ENCODE results near the gene ENTPD6.
A peak's percentile ranks its signal among the peaks of the same experiment; 100 is the strongest.
"Not testable (repeated sequence)": the region's sequence is repeated elsewhere in the genome, so short reads cannot be mapped to it uniquely, and the experiment has no call there.

The ENTPD6 gene

DNA sequence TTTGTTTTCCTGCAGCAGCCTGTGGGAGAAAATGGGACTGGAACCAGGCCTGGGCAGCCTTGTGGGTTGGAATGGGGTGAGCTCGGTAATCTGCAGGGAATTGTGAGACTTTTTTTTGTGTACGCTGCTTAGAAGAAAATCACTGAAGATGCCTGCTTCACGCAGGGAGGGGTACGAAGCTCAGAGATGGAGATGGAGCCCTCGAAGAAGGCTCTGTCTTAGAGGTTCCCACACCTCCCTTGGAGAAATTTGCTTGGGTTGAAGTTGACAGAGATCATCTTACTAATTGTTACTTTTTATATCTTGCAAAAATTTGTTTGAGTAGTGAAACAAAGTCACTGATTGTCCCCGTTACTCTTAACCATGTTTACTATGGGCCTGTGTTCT, 53.3 kb downstream of the ENTPD6 start:
- peak; percentile 32 for DNase-seq
- in situ Hi-C loops (cut with MboI; ENCODE audit: low pct_unique_long_range_greater_than_20kb, low sequenced_read_pairs), result no loop called here

DNA sequence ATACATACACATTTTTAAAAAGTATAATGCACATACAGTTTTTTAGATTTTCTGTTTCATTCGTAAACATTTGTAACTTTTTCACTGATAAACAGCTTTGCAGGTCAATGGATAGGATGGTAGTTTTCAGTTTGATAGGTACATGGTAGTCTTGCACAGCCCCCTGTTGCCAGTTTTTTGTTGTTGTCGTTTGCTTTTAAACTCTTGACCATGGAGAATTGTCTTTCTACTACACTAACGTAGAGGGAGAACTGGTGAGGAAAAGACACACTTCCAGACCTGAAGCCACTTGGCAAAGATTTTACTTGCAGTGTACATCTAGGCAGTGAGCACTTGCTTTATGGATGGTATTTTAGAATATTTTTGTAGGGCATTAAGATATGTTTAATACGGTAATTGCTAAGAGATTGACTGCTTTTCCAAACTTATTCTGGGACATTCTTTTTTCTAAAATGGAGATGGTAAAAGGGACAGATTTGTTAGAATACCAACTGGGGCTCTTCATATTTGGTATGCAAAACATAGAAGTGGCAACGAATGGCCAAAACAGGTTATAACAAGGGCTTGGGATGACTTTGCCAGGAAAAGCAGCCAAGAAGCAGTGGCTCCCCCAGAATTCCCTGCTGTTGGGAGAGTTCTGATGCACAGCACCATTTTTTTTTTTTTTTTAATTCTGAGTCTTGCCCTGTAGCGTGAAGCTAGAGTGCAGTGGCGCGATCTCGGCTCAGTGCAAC, 53.9 kb downstream of the ENTPD6 start:
- in situ Hi-C loops (cut with MboI; ENCODE audit: low pct_unique_long_range_greater_than_20kb, low sequenced_read_pairs), result no loop called here
- DNase-seq, result no peak

DNA sequence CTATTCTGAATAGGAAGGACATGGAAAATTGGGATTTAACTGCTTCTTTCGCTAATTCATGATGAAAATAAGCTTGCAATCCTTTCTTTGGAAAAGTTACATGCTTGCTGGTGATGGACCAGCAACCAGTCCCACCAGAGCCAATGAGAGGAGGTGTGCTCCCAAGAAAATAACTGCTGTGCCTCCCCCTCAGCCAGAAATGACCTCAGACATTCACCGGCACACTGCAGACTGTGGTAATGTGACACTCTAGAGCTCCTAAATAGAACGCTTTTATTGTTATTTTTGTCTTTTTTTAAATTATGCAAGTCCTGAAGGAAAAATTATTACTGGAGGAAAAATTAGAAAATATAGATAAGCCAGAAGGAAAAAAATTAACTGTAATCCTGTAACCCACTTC, 55.0 kb downstream of the ENTPD6 start:
- in situ Hi-C loops (cut with MboI; ENCODE audit: low pct_unique_long_range_greater_than_20kb, low sequenced_read_pairs), result no loop called here
- no peak for DNase-seq

DNA sequence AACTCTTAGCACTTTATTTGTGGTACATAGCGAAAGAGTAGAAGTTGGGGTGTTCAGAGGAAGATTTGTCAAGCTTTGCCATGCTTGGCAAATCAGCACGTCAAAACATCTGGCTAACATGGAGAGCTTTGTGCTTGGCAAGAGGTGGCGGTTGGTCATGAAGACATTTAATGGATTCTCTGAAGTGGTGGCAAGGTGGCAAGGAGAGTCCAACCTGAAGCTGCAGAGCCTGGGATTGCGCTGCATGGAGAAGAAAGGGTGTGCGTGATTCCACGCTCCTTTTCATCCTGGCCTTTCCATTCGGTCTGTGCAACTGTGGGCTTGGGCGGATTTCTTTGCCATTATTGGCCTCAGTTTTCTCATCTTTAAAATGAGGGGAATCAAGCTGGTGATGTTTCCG, 55.5 kb downstream of the ENTPD6 start:
- no peak for DNase-seq
- in situ Hi-C loops (cut with MboI; ENCODE audit: low pct_unique_long_range_greater_than_20kb, low sequenced_read_pairs), result no loop called here

DNA sequence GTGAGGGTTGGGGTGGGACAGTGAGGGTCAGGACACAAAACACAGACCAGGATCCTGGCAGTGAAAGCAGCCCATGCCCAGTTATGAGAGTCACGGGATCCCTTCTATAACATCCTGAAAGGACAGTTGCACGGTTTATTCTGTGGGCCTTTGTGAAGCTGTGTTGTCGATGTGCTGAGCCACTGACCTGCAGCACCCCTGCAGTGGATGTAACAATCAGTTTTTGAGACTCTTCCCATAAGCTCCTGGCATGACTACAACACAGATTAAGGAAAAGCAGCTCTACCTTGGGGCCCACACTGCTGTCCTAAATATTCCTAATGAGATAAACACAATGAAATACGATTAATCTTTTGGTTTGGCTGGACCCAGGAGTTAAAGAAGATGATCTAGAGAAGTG, 56.0 kb downstream of the ENTPD6 start:
- in situ Hi-C loops (cut with MboI; ENCODE audit: low pct_unique_long_range_greater_than_20kb, low sequenced_read_pairs), result no loop called here
- no peak for DNase-seq

DNA sequence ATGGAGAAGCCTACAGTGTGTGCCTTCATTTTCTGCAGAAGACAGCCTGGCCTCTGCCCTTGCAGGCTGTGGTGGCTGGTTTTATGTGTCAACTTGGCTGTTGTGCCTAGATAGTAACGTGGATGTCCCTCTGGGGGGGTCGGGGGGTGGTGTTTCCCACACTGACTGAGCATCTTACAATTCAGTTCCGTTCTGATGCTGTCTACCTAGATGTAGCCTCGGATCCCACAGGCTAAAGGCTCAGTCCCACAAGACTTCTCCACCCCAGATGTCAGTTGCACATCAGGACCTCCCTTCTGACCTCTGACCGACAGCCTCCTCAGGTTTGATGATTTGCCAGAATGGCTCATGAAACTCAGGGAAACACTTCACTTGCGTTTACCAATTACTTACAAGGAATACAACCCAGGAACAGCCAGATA, 56.7 kb downstream of the ENTPD6 start:
- in situ Hi-C loops (cut with MboI; ENCODE audit: low pct_unique_long_range_greater_than_20kb, low sequenced_read_pairs), result no loop called here
- DNase-seq, result no peak

DNA sequence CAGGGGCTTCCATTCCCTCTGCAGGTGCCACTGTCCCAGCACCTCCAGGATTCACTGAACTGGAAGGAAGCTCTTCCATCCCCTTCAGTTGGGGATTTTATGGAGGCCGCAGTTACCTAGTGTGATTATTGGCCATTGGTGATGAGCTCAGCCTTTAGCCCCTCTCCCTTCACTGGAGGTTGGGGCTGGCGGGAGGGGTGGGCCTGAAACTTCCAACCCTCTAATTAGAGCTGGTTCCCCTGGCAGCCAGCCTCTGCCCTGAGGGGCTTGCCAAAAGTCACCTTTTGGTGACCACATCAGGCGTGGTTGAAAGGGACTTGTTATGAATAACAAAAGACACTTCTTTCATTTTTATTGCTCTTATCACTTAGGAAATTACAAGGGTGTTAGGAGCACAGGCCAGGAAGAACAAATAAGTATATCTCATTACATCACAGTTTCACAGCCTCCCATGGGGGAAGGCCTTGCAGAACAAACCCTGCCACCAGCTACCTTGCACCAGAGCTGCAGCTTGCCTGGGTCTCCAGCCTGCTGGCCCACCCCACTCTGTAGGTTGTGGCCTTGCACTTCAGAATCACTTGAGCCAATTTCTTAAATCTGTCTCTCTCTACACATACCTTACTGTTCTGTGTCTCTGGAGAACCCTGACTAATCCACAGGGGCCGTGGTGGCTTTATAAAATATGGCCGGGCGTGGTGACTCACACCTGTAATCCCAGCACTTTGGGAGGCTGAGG, 57.3 kb downstream of the ENTPD6 start:
- in situ Hi-C loops (cut with MboI; ENCODE audit: low pct_unique_long_range_greater_than_20kb, low sequenced_read_pairs), result no loop called here
- no peak for DNase-seq

DNA sequence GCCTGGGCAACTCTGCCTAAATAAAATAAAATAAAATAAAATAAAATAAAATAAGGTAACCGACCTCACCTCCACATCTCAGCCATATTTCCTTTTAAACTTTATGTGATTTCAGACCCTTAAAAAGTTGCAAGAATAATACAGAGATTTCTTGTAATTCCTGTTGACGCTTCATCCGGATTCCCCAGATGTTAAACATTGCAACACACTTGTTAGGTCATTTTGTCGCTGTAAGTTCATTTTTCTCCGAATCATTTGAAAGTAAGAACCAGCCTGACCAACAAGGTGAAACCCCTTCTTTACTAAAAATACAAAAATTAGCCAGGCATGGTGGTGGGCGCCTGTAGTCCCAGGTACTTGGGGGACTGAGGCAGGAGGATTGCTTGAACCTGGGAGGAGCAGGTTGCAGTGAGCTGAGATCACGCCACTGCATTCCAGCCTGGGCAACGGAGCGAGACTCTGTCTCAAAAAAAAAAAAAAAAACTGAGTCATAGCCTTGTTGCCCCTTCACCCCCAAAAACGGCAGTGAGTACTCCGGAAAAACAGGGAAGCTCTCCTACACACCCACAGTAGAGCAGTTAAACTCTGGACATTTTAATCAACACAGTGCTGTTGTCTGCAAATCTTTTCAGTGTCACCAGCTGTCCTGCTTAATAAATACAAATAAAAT, 58.2 kb downstream of the ENTPD6 start:
- in situ Hi-C loops (cut with MboI; ENCODE audit: low pct_unique_long_range_greater_than_20kb, low sequenced_read_pairs), result no loop called here
- peak; percentile 30 for DNase-seq

DNA sequence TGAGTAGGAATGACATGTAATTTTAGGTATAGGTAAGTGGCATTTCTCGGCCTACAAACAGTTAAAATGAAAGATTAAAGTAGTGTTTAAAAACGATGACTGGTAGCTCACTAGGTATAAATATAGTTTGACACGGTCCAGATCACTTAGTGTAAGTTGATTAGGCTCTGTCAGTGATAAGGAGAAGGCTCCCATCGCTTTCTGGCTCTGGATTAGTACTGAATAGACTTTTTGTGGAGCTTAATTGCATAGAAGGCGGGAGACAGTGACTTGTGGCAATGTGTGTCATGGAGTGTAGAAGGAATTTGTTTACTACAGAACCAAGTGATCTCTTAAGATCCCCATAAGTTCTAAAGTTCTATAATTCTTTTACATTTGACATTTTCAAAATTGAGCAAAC, 59.1 kb downstream of the ENTPD6 start:
- in situ Hi-C loops (cut with MboI; ENCODE audit: low pct_unique_long_range_greater_than_20kb, low sequenced_read_pairs), result no loop called here
- no peak for DNase-seq

DNA sequence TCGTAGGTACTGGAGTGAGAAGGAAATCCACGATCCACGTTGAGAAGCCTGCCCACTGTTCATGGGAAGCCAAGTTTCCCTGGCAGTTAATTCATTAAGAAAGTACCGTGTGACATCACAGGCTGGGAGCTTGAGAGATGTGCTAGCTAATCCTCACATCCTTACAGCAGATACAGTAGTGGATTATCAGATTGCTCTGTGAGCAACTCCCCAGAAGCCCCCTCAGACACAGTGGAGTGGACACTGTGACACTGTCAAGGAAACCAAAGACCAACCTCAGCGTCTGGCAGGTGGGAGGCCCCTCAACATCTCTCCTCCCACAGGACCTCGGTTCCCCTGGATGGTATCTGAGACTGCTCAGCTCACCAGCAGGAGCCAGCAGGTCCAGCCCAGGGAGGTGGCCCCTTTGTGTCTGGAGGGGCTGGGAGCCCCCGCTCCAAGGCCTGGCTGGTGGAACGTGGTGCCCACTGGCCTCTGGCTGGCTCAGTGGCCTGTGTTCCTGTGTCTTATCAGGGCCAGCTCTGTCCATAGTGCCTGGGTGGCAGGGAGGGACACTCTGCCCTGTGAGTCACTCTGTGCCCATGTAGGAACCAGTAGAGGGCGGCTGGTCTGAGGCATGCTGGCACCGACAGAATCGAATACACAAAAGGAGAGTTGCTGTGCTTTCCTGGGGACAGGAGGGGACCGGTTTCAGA, 59.6 kb downstream of the ENTPD6 start:
- in situ Hi-C loops (cut with MboI; ENCODE audit: low pct_unique_long_range_greater_than_20kb, low sequenced_read_pairs), result no loop called here
- DNase-seq, result no peak

DNA sequence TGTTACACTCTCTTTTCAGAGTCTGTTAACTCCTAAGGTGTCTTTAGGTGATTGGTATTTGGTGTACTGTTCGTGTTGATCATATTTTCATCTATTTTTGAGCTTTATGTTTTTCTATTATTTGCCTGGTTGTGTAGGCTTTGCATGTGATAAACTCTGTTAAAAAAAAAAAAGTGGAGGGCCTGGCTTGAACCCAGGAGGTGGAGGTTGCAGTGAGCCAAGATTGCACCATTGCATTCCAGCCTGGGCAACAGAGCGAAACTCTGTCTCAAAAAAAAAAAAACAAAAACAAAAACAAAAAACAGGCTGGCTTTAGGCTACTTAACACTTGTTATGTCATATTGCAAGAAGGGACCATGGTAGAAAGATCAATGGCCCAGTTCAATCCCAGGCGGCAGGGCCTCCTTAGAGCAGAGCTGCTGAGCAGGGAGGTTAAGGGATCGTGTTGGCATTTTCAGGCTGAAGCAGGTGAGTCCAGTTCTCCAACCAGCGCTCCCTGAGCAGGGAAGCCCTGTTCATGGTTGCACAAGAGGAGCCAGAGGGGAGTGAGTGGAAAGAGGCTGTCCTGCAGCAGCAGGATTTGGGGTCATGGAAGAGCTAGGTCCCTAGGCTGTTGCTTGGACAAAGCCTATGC, 60.8 kb downstream of the ENTPD6 start:
- DNase-seq, result no peak
- in situ Hi-C loops (cut with MboI; ENCODE audit: low pct_unique_long_range_greater_than_20kb, low sequenced_read_pairs), result no loop called here

DNA sequence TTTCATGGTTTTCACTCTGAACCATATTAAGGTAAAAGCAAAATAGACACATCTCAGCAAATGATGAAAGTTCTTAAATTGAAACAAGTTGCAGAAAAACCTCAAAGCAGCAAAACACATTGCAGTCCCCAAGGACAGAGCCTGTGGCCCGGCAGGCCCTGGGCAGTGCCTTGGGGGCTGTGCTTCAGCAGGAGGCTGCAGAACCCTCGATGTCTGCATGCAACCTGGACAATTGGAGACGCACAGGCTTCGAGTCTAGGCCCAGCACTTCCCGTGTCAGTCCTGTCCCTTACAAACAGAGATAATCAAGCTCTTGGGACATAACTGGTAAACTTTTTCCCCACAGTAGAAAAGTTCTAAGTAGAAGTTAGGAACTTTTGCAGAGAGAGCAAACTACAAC, 61.6 kb downstream of the ENTPD6 start:
- in situ Hi-C loops (cut with MboI; ENCODE audit: low pct_unique_long_range_greater_than_20kb, low sequenced_read_pairs), result no loop called here

DNA sequence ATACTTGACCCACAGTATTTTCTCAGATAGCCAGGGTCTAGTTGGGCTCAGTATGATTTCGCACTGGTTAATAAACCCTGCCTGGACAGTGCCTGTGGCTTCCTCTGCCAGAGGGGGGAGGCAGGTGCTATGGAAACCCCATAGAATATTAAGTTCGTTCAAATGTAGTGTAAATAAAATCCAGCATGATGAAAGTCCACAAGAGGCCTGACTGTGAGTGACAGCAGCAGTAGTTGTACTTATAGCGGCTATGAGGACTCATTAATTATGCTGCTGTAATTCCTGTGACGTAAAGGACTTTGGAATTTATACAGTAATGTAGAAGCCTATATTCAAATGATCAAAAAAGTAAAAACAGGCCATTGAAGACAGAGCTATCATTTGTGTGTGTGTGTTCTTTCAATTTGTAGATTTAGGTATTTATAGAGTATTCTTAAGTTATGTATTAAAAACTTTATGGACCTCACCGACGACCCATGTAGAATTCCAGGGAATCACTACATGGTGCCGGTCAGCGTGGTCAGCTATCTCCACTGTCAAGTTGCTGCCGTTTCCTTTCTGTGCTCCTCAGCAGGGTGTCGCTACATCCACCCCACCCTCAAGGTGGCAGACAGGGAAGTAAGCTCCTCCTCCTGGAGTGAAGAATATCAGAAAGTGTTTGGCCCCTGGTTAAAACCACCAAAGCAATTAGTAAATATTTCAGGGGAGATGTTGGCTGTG, 62.4 kb downstream of the ENTPD6 start:
- DNase-seq, result no peak
- in situ Hi-C loops (cut with MboI; ENCODE audit: low pct_unique_long_range_greater_than_20kb, low sequenced_read_pairs), result no loop called here

More for the DNA sequence above, 61.6 kb downstream of the ENTPD6 start:
- DNase-seq, result no peak

DNA sequence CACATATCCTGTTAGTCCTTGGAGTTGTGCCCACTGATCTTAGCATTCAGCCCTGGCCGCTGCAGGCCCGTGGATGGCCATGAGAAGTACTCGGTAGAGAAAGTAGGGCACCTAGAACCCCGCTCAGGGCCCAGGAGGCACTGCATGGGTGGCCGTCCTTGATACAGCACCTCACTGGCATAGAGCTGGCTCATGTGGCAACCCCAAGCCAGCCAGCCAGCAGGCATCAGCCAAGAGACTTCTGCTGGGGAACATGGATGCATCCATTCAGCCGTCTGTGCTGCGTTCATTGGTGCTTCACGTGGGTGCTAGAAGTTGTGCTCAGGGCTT, 62.9 kb downstream of the ENTPD6 start:
- no peak for DNase-seq
- in situ Hi-C loops (cut with MboI; ENCODE audit: low pct_unique_long_range_greater_than_20kb, low sequenced_read_pairs), result no loop called here

DNA sequence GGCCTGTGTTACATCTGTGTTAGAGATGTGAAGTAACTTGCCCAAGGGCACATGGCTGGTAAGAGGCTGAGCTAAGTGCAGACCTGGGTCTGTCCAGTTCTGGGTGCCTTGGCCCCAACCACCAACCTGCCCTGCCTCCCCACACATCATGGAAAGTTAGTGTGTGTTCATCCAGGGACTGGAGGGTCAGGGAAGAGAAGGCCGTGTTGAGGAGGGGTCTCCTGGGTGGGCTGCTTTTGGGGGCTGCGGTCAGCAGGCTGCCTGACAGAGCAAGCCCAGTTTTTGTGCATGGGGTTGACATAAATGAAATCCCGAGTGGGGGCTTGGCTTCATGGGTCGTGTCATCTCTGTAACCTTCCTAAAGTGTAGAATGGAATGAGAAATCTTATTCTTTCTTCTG, 63.3 kb downstream of the ENTPD6 start:
- in situ Hi-C loops (cut with MboI; ENCODE audit: low pct_unique_long_range_greater_than_20kb, low sequenced_read_pairs), result no loop called here
- no peak for DNase-seq

DNA sequence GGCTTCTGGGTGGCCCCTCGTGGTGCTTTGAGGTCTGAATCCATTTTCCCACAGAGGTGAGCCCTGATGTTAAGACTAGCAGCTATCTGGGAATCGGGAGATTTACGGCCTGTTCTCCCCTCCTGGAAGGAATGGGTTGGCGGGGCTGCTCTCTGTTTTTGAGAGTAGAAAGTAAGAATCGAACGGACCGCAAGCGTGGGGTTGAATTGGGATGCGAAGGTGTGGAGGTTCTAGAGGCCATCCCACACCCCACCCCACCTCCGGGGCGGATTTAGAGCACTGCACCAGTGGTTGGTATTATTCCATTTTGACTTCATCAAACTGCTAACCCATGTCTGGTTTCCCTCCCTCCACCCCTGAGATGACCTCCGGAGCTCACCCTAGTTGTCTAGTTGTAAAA, 63.8 kb downstream of the ENTPD6 start:
- DNase-seq, result no peak
- in situ Hi-C loops (cut with MboI; ENCODE audit: low pct_unique_long_range_greater_than_20kb, low sequenced_read_pairs), result no loop called here

DNA sequence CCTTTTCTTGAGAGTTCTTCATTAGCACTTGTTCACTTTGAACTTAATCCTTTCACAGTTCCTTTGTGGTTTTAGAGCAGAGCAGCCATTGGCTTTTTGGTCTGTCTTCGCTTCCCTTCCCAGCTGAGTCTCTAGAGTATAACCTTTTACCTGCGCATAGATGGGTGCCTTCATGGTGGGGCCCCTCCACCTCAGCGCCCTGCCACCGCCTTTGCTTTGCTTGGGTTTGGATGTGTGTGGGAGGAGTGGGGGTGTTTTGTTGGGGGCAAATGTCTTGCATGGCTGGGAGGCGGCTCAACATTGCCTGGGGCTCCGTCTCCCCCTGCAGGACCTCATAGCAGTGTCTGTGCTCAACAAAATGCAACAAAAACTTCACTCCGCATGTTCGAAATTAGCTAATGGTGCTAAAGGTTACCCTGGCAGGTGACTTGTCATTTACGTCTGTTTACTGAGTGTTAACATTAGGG, 64.3 kb downstream of the ENTPD6 start:
- in situ Hi-C loops (cut with MboI; ENCODE audit: low pct_unique_long_range_greater_than_20kb, low sequenced_read_pairs), result no loop called here

DNA sequence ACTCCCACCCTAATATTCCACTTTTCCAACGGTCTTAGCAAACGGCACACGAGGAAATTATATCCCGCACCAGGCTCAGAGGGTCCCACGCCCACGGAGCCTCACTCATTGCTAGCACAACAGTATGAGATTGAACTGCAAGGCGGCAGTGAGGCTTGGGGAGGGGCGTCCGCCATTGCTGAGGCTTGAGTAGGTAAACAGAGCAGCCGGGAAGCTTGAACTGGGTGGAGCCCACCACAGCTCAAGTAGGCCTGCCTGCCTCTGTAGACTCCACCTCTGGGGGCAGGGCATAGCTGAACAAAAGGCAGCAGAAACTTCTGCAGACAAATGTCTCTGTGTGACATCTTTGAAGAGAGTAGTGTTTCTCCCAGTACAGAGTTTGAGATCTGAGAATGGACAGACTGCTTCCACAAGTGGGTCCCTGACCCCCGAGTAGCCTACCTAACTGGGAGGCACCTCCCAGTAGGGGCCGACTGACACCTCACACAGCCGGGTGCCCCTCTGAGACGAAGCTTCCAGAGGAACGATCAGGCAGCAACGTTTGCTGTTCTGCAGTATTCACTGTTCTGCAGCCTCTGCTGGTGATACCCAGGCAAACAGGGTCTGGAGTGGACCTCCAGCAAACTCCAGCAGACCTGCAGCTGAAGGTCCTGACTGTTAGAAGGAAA, 65.4 kb downstream of the ENTPD6 start:
- in situ Hi-C loops (cut with MboI; ENCODE audit: low pct_unique_long_range_greater_than_20kb, low sequenced_read_pairs); DNase-seq: not testable (repeated sequence)

More for the DNA sequence above, 64.3 kb downstream of the ENTPD6 start:
- DNase-seq, result no peak

Data from KBM-7 (cell line).